HG03060 (cell line): ENCODE results near the gene CCDC184.
A peak's percentile ranks its signal among the peaks of the same experiment; 100 is the strongest.

Source experiments
- ATAC-seq: cut with Tn5 transposase; IDR thresholded peaks from one replicate; pipeline ENCODE4 v1.9.1; 2021; ENCODE audit warnings: low read depth, moderate number of reproducible peaks; ENCODE audit not compliant: unreplicated experiment

CCDC184 gene

DNA sequence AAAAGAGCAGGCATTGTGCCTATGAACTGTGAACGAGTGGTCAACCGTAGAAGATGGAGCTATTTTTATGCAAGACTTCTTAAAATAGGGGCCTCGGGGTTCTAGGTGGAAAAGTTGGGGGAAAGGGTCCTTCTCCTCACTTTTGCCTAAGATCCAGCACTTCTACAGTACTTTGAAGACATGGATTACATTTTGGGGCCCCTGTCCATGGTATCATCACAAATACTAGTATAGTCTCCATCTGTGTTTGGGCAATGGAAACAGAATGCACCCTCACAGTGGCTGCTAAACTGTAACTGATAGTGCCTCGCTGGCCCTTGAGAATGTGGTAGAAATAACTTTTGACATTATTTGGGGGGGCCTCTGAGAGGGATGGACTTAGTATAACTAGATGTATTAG, 5.5 kb upstream of the CCDC184 start:
- ATAC-seq = no peak

DNA sequence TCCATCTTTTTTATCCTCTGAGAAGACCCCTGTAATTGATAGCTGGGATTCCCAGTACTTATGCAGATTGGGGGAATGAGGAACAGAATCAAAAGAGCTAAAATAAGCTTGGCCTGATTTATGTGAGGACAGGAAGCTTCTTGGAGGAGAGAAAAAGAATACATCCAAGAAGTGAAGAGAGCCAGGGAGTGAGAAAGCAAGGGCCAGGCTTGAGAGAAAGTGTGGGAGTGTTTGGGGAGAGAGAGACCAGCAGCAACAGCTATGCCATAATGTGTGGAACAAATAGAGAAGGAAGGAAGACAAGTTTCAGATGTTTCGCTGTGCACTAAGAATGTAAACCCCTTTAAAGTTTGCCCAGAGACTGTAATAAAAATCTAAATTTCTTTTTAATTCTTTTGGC, 4.0 kb upstream of the CCDC184 start:
- ATAC-seq = no peak

DNA sequence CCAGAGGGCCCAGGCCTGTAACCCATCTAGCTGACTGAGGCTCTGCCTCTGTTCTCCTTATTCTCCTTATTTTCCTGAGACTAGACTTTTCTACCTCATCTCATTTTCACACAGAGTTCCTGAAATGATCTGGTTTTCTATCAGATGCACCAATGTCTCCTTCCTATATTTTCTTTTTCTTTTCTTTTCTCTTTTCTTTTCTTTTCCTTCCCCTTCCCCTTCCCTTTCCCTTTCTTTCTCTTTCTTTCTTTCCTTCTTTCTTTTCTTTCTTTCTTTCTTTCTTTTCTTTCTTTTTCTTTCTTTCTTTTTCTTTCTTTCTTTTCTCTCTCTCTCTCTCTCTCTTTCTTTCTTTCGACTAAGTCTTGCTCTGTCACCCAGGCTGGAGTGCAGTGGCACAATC, 3.0 kb upstream of the CCDC184 start:
- no peak for ATAC-seq

DNA sequence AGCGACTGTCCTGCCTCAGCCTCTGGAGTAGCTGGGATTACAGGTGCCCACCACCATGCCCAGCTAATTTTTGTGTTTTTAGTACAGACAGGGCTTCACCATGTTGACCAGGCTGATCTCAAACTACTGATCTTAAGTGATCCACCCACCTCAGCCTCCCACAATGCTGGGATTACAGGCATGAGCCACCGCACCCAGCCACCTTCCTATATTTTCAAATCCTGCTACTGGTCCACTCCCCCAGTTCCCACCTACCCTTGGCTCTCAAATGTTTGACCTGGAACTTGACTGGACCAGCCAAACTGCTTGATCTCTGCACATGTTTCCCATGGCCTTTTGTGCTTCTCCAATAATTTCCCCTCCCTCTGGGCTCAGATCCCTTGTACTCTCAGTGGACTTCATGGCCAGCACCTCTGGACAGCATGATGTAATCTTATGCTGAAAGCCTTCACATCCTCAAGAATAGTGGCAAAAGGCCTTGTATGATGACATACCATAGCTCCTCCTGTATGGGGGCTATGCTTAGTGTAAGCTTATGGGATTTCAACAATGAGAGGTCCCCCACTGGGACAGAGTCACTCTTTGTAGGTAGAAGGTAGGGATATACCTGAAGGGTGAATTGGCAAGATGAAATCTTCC, 2.5 kb upstream of the CCDC184 start:
- ATAC-seq = no peak

DNA sequence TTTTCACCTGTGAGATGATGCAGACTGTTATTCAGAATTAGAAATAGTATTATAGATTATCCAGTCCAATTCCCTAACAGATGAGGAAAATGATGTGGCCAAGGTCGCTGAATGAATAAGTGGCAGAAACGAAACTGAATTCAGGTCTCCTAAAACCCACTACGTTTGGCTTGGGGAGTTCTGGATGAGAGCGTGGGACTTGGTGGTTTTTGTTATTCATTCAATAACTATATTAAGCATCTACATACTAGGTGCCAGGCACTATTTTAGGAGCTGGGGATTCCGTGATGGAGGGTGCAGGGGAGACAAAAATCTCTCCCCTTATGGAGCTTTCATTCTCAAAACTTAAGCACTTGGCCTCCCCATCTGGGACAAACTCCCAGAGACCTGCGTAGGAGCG, 813 bp upstream of the CCDC184 start:
- no peak for ATAC-seq

DNA sequence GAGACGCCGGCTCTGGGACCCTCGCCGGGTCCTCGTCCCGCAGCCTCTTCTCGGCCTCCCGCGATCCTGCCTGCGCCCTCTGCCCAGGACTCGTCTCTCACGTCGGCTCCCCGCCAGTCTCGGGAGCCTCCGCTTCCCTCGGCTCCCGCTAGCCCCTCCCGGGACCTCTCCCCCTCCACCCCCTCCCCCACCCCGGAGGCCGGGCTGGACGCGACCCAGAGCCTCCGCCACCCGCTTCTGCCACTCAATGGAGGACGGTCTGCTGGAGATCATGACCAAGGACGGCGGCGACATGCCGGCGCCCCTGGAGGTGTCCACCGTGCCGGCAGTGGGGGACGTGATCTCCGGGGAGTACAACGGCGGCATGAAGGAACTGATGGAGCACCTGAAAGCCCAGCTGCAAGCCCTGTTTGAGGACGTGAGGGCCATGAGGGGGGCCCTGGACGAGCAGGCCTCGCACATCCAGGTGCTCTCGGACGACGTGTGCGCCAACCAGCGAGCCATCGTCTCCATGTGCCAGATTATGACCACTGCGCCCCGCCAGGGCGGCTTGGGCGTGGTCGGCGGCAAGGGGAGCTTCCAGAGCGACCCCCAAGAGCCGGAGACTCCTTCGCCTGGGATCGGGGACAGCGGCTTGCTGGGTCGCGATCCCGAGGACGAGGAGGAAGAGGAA, 568 bp downstream of the CCDC184 start:
- no peak for ATAC-seq

DNA sequence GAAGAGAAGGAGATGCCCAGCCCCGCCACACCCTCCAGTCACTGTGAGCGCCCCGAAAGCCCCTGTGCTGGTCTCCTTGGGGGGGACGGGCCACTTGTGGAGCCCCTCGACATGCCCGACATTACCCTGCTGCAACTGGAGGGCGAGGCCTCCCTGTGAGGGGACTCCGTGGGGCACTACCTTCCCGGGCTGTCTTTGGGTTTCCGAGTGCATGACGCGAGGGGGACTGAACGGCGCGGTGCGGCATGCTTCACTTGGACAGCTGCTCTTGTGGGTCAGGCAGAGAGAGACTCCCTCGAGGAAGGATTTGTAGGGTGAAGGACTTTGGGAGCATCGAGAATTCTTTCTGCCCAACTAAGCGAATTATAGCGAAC, 1.1 kb downstream of the CCDC184 start:
- no peak for ATAC-seq

DNA sequence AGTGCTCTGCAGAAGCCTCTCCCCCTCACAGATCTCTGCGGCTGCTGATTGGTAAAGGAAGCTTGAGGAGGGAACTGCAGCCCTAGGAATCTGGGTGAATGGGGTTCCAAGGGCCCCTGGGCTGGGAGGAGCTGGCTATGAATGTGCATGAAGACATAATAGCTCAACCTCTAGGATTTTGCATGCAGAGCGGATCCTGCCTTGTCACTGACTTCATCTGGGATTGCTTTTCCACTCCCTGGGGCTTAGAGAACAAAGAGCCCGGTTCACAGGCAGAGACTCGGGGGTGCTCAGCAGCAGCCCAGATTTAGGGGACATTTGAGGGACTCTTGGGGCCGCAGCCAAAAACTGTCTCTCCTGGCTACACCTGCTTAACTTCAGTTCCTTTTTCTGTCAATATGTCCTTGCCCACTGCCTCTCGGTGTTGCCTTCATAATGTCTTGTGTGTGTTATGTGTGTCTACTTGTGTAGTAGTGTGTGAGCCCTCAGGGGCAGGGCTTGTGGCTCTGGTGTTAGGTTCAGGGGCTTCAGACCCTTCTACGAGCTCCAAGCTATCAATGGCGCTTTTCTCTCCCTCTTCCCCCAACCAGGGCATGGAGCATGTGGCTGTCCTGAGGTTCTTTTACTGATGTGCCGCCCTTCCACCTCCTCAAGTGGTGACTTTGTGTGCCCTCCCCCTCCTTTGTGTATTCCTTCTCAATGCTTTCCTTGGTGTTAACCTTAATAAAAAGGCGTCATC, 1.9 kb downstream of the CCDC184 start:
- ATAC-seq = no peak

DNA sequence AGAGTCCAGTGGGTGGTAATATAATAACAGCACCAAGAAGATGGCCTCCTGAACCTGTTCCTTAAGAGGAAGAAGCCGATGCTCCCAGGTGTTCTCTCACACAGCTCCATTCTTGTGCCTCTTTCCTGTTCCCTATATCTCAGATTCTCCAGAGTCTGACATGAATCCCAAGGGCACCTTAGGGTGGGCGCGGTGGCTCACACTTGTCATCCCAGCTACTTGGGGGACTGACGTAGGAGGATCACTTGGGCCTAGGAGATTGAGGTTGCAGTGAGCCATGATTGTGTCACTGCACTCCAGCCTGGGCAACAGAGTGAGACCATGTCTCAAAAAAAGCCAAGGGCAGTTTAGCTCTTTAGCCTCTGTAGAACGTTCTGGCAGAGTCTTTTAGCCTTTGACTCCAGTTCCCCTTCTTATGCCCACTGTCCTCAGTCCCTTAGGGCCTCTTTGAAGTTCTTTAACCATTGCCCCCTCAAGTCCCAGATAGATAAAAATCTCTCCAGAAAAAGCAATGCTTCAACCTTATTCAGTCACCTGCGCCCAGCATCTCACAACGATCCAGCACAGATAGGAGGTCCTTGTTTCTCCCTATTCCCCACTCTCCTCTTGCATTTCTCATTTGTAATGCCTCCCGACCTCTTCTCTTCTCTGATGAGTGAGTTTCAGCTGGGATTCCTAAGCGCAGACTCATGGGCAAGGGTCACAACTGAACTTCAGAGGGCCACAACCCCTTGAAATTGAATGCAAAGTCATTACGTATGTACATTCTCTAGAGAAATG, 4.7 kb downstream of the CCDC184 start:
- ATAC-seq = no peak

DNA sequence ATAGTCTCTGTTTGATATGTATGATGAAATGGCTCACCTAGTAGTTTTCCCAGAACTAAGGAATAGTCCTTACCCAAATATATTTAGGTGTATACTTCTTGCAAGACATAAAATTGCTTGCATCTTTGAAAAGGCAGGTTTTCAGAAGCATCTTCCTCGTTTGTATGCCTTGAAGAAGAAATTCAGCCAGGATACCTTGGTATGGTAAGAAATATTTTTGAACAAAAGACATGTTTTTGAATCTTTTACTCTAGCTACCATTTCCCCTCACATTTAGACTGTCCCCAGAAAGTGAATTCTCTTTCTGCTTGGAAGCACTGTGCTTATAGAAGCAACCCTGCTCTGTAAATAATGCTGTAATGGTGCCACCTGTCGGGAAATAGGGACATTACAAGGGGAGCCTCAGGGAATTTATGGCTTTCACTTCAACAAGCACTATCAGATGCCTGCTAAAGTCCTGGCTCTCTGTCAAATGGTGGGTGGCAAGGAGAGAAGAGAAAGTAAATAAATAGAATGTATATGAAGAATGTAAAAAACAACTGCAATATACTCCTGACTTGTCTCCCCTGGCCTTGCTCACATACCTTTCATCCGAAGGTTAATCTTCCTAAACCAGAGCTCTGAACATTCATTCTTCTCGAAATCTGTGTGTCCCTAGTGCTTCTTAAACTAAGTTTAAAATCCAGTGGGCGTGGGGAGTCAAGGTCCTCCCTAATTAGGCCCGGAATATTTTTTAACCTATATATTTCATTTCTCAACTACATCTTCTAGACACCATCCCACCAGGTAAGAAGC, 6.1 kb downstream of the CCDC184 start:
- no peak for ATAC-seq

DNA sequence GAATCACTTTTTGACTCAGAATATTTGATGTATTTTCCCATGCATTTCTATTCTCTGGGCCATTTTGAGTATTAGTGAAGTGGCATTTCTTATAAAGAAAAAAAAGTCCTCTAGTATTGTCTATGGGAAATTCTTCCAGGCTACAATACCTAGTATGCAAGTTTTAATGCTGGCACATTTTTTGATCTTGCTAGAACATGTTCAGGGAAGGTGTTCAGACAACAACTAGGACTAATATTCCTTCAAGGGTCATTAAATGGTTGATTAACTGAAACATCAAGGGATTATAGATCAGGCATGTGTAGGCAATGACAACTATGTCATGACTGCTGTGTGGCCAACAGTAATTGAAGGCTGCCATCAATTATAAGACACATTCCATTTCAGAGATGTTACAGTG, 7.7 kb downstream of the CCDC184 start:
- ATAC-seq = no peak

DNA sequence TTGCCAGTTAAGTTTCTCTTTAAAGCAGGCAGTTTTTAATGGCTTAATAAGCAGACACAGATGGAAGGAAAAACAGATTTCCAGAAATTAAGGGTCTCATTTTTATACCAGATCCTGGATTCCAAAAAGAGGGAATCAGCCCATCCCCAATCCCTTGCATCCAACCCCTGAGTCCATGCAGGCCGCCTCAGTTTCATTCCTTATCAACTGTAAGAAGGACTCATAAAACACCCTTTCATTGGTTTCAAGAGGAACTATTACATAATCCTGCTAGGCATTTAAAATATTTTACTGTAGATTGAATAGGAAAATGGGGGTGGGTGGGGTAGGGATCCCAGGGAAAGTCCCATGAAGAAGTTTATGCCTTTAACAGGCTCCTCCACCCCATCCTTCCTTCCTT, 9.4 kb downstream of the CCDC184 start:
- no peak for ATAC-seq

DNA sequence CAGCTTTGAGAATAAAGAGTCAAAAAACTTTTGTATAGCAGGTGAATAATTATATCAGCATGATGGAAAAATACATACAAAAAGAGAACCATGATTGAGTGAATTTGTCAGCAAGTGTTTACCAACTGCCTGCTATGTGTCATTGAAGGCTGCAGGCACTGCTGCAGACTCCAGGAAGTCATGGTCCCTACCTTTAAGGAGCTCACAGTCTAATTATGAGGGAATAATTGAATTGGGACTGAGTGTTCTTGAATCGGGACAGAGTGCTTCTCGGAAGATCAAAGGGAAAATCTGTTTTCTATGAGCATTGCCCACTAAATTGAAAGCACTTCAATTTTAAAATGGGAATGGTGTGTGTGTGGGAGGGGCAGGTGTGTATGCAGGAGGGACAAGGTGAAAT, 10.2 kb downstream of the CCDC184 start:
- no peak for ATAC-seq

DNA sequence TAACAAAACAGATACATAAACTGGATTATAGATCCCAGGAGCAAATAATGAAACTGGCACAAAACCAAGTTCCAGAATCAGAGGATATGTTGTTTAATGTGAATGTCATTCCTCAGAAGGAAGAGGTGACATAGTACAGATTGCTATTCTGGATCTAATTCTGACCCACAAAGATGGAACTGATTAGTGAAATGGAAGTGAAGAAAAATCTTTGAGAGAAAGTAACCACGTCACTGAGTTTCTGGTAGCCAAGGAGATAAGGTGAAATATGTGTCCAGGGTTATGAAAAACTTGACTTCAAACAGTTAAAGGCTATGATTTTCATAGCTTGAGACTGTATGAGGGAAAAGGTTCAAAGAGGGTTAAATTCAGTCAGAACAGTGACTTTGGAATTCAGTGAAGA, 11.4 kb downstream of the CCDC184 start:
- ATAC-seq = no peak

DNA sequence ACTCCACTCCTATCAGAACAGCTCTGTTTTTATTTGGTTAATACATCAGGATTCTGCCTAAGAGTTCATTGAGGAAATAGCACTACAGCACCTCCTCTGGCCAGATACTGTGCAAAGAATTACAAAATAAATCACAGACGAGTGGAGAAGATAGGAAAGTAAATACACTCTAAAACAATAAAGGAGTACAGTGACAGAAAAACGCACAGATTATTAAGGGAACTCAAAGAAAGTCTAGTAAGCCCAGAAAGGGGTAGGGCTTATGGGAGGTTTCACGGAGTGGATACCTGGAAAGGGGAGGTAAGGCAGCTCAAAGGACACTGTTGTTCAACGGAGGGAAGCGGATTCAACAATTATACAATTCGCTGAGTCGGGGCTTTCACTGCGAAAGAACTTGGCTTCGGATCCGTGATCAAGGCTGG, 14.1 kb downstream of the CCDC184 start:
- ATAC-seq = no peak

DNA sequence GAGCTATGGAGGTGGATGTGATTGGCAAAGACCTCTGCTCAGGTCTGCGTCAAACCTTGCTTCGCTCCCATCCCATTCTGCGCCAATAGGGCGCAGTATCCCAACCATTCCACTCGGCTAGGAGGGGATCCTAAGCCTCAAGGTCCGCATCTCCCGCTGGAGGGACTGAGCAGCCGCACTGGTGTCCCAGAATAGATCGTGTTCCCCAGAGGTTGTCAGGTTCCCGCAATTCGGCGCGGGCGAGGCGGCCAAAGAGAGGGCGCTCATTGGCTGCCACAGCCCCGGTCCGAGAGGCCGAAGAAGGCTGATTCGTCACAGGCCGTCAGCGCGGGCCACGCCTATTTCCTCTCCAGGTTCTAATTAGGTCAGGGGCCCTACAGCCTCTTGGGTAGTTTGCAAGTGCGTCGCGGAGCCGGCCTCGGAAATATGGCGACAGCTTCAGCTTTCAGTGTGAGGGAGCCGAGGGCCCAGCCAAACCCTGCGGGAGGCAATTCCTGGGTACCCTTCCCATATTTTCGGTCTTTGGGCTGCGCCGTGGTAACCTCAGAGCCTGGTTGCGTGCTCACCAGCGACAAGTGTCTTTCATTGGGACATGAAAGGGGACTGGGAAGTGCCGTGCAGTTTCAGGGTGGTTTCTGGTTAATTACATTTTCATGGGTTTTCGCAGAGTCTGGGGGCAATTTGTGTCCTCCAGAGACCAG, 14.7 kb downstream of the CCDC184 start:
- peak; percentile 97 for ATAC-seq

DNA sequence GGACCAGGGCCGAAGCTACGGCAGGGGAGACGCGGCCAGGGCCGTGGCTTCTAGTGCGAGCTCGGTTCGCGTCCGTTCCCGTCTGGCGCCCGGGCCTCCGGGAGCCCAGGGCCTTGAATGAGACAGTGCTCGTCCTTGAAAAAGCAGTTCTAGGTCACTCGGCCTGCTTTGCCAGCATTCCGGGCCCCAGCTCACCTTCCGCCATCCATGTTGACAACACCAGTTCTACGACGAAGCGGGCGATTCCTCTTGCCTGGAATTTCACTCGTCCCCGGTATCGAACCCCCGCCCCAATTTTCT, 15.2 kb downstream of the CCDC184 start:
- ATAC-seq = no peak

DNA sequence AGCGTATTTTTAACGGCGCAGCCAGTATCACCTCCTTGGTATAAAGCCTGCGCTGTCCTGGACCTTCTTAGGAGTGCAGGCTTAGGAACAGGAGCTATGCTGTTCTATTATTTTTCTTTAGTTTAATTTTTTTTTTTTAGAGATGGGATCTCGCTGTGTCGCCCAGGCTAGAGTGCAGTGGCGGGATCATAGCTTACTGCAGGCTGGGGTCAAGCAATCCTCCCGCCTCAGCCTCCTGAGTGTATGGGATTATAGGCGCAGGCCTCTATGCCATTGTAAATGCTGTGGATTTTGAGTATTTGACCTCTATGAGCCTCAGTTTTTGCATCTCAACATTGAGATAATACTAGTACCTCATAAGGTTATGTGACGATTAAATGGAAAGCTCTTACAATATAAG, 15.5 kb downstream of the CCDC184 start:
- no peak for ATAC-seq

DNA sequence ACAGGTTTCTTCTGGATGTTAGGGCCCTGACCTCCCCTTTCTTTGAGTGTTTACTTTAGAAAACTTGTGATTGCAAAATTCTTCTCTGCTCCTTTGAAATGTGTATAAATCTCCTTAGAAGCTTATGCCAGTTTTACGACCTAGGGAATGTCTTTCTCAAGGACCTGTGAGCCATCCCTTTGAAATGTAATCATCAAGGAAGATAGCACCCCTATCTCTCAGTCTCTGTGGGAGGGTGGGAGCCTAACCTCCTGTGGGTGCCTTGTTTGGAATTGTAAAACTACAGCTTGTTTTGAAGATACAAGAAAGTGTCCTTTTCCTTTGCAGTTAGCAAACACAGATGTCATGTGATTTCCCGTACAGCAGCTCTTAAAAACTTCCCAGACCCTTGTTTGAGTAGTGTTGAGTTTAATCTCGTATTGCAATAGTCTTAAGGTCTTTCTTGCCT, 16.4 kb downstream of the CCDC184 start:
- ATAC-seq = no peak

DNA sequence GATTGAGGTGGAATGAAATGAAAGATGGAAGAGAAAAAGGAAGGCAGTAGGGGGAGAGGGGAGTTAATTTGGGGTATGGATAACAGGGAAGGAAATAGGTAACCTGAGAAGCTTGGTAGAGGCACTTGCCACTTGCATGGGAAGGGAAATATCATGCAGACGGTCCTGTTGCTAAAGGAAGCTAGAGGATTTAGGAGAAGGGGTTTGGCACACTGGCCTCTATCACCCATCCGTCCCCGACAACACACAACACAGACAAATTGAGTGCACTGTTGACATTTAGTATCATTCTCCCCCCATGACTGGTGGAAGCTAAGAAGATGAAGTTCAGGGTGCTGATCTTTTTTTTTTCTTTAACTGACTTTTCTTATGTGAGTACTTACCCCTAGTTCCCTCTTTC, 17.6 kb downstream of the CCDC184 start:
- ATAC-seq = no peak
